ENCODE data around the gene CENPX. TPM values are rescaled to one million over a fixed set of nuclear protein-coding genes. Genes with fewer than 3 reads are reported as not detected.
A peak's percentile ranks its signal among the peaks of the same experiment; 100 is the strongest.

CENPX gene
- total RNA-seq, 1 experiment from 2014 or later, result 116 TPM

DNA sequence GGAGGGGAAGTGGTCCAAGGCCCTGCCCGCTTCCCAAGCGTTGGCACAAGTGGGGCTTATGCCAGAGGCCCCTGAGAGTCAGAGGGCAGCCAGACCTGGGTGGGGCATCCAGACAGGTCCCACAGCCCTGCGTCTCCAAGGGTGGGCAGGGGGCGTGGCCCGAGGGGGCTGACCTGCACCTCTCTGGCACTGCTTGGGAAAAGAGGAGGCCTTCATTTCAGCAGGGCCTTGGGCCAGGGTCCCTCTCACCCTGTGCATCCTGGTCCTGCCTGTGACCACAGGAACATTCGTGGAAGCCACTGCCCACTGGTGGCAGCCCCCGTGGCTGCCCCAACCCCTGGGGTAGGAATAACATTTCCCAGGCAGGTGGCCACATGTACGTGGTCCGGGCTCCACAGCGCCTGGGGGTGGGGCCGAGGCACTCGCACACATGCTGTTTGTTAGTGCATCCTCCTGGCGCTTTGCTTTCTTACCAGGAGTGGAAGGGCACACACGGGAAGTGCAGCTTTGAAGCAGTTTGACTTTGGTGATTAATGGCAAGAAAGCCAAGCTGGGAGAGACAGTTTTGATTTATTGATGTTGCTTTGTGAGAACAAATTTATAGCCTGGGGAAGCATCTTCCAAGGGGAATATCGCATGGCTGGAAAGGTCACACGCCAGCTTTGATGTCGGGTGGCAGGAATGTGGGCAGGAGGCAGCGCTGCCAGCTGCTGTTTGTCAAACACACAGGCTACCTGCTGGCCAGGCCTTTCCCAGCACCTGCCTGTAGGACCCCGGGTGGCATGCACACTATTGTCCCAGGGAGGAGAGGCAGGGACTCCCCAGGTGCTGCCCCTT, 4.3 kb downstream of the CENPX start:
- Histone ChIP-seq H3K36me3 (no peaks in the 10 kb centered on the region), H3K4me3 (no peak overlapping the region), H3K27ac (no peak overlapping the region), H3K4me1 (peaks cover 7% of the 10 kb centered on the region; the same call in 1 of the 2 replicates), H3K9me3 (replicated peaks) (no peaks in the 10 kb centered on the region), H3K27me3 (no peaks in the 10 kb centered on the region)
- no peak for DNase-seq

GRCh38 chr17:82017612-82018151, 5.0 kb downstream of the CENPX start:
- DNase-seq, result no peak
- Histone ChIP-seq H3K27ac (no peak overlapping the region), H3K36me3 (no peaks in the 10 kb centered on the region), H3K4me3 (no peak overlapping the region), H3K9me3 (replicated peaks) (no peaks in the 10 kb centered on the region), H3K4me1 (peaks cover 14% of the 10 kb centered on the region), H3K27me3 (no peaks in the 10 kb centered on the region)

- Histone ChIP-seq H3K4me1 (peaks cover 21% of the 10 kb centered on the region), H3K4me3 (no peak overlapping the region), H3K27me3 (no peaks in the 10 kb centered on the region), H3K27ac (no peak overlapping the region), H3K36me3 (no peaks in the 10 kb centered on the region), H3K9me3 (replicated peaks) (no peaks in the 10 kb centered on the region)
- DNase-seq, result no peak
Observed at GRCh38 chr17:82016875-82017459, 5.7 kb downstream of the CENPX start.

DNA sequence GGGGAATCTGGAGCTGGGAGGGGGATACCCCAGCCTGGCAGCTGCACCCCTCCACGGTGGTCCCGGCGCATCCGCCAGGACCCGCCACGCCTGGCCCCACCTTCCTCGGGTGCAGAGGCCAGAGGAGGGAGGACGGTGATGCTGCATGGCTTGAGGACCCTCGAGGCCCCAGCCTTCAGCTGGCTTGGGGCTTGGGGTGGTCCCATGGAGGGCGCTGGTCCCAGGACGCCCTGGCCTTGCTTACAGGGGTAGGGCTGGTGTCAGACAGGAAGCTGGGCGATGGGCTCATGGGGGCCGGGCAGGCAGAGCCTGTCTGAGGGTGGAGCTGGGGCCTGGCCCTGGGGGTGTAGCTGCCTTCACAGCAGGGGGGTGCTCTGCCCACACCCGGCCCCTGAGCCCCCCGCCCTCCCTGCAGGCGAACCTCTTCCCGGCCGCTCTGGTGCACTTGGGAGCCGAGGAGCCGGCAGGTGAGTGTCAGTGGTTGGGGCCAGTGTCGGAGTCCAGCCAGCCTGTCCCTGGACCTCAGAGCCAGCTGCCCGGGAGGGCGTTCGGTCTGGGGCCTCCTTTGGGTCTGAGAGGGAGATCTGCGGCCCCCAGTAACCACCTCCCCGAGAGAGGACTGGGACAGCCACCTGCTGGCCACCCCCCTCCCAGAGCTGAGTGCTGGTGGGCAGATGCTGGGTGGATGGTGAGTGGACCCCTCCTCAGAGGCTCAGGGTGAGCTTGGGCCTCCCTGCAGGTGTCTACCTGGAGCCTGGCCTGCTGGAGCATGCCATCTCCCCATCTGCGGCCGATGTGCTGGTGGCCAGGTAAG, 6.4 kb downstream of the CENPX start:
- Histone ChIP-seq H3K27ac (no peak overlapping the region), H3K9me3 (replicated peaks) (no peaks in the 10 kb centered on the region), H3K4me3 (no peak overlapping the region), H3K36me3 (no peaks in the 10 kb centered on the region), H3K27me3 (no peaks in the 10 kb centered on the region), H3K4me1 (peaks cover 15% of the 10 kb centered on the region)
- no peak for DNase-seq

GRCh38 chr17:82015311-82015971, 7.2 kb downstream of the CENPX start:
- H3K9me3 ChIP-seq (replicated peaks), result no peaks in the 10 kb centered on the region
- H3K27ac ChIP-seq, result no peak overlapping the region
- peaks cover 15% of the 10 kb centered on the region for H3K4me1 ChIP-seq
- H3K36me3 ChIP-seq, result no peaks in the 10 kb centered on the region
- no peak for DNase-seq
- no peaks in the 10 kb centered on the region for H3K27me3 ChIP-seq
- H3K4me3 ChIP-seq, result no peak overlapping the region

- Histone ChIP-seq H3K4me1 (peaks cover 15% of the 10 kb centered on the region), H3K4me3 (no peak overlapping the region), H3K36me3 (no peaks in the 10 kb centered on the region), H3K9me3 (replicated peaks) (no peaks in the 10 kb centered on the region), H3K27me3 (no peaks in the 10 kb centered on the region), H3K27ac (no peak overlapping the region)
- DNase-seq, result no peak
Observed at GRCh38 chr17:82014971-82015310, 7.7 kb downstream of the CENPX start.

GRCh38 chr17:82014432-82014831, 8.2 kb downstream of the CENPX start:
- no peak for DNase-seq
- no peak overlapping the region for H3K27ac ChIP-seq
- no peaks in the 10 kb centered on the region for H3K9me3 ChIP-seq (replicated peaks)
- H3K4me3 ChIP-seq, result no peak overlapping the region
- H3K36me3 ChIP-seq, result no peaks in the 10 kb centered on the region
- no peaks in the 10 kb centered on the region for H3K27me3 ChIP-seq
- peaks cover 15% of the 10 kb centered on the region for H3K4me1 ChIP-seq

DNA sequence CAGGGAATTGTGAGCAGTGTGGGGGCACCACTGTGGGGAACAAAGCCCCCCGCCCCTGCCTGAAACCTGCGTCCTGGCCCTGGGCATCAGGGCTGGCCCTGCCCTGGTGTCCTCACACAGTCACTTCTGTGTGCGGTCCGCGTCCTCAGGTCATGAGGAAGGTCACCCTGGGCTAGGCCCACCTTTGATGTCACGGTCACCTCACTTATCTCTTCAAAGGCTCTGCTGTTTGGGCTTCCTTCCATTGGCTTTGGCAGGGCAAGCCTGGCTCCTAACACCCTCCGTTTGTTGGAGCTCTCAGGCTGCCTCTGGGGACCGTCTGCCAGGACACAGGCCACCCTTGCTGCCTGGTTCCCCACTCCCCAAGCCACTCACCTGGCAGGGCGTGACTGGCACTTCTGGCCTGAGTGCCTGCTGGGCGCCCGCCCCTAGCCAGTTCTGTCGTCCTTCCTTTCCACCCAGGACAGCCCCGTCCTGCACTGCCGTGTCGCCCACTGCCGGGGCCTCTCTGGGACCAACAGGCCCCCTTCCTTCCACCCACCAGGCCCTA, 8.8 kb downstream of the CENPX start:
- DNase-seq, result no peak
- H3K4me1 ChIP-seq, result peaks cover 15% of the 10 kb centered on the region
- H3K9me3 ChIP-seq (replicated peaks), result no peaks in the 10 kb centered on the region
- H3K27ac ChIP-seq, result no peak overlapping the region
- no peak overlapping the region for H3K4me3 ChIP-seq
- no peaks in the 10 kb centered on the region for H3K36me3 ChIP-seq
- H3K27me3 ChIP-seq, result no peaks in the 10 kb centered on the region

DNA sequence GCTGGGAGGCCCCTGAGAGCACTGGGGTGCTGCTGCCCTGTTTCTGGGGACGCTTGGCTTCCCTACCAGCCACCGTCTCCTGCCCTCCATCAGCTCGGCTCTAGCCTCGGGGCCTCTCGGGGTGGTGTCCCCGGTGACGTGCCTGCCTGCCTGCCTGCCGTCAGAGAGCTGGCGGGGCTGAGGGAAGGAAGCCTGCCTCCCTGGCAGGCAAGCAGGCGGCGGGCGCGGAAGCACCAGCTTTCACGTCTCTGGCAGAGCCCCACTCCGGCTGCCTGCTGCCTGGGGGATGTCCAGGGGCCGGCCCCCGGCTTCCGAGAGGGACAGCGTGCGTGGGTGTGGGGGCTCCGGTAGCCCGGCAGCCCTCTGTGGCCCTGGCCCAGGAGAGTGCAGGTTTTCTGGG, 9.3 kb downstream of the CENPX start:
- peaks cover 15% of the 10 kb centered on the region for H3K4me1 ChIP-seq
- no peaks in the 10 kb centered on the region for H3K27me3 ChIP-seq
- no peaks in the 10 kb centered on the region for H3K9me3 ChIP-seq (replicated peaks)
- DNase-seq, result peak; percentile 45 to 53
- no peak overlapping the region; the same call in 1 of the 2 replicates for H3K27ac ChIP-seq
- H3K4me3 ChIP-seq, result no peak overlapping the region
- H3K36me3 ChIP-seq, result no peaks in the 10 kb centered on the region

- H3K4me3 ChIP-seq, result no peak overlapping the region
- H3K36me3 ChIP-seq, result no peaks in the 10 kb centered on the region
- DNase-seq, result peak; percentile 88 to 90
- H3K9me3 ChIP-seq (replicated peaks), result no peaks in the 10 kb centered on the region
- H3K4me1 ChIP-seq, result peaks cover 20% of the 10 kb centered on the region
- H3K27me3 ChIP-seq, result no peaks in the 10 kb centered on the region
- peak overlapping the region; percentile 19 for H3K27ac ChIP-seq
Observed at GRCh38 chr17:82012640-82013295, 9.9 kb downstream of the CENPX start.

GRCh38 chr17:82012261-82012639, 10.4 kb downstream of the CENPX start:
- no peaks in the 10 kb centered on the region for H3K36me3 ChIP-seq
- no peaks in the 10 kb centered on the region for H3K9me3 ChIP-seq (replicated peaks)
- H3K4me1 ChIP-seq, result peaks cover 25% of the 10 kb centered on the region
- H3K27ac ChIP-seq, result peak overlapping the region; percentile 19
- DNase-seq, result peak in 1 of 2 experiments; percentile 49
- no peaks in the 10 kb centered on the region for H3K27me3 ChIP-seq
- H3K4me3 ChIP-seq, result no peak overlapping the region

DNA sequence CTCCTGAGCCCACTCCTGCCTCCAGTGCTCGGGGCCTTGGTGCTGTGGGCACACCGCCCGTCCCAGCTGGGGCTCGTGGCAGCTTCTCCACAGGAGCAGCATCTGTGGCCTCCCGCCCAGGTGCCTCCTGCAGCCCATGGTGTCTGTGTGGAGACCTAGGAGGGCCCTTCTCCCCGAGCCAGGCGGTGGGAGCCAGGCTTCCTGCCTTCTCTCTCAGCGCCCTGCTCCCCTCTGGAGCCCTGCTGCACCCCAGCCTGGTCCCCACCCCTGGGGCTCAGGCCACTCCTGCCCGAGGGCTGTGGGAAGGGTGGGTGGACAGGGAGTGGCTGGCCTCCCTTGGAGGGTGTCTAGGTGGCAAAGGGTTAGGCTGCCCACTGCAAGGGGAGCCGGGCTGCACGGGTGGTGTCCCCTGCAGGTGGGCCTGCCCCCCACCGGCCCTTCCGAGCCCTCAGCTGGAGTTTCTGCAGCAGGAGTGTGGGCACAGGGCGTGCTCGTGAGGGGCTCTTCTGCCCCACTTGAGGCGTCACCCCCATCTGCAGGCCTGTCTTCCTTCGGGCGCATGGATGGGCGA, 11.0 kb downstream of the CENPX start:
- no peak overlapping the region for H3K4me3 ChIP-seq
- no peaks in the 10 kb centered on the region for H3K9me3 ChIP-seq (replicated peaks)
- DNase-seq, result no peak
- no peaks in the 10 kb centered on the region for H3K27me3 ChIP-seq
- H3K27ac ChIP-seq, result no peak overlapping the region
- H3K36me3 ChIP-seq, result no peaks in the 10 kb centered on the region
- H3K4me1 ChIP-seq, result peaks cover 29% of the 10 kb centered on the region

DNA sequence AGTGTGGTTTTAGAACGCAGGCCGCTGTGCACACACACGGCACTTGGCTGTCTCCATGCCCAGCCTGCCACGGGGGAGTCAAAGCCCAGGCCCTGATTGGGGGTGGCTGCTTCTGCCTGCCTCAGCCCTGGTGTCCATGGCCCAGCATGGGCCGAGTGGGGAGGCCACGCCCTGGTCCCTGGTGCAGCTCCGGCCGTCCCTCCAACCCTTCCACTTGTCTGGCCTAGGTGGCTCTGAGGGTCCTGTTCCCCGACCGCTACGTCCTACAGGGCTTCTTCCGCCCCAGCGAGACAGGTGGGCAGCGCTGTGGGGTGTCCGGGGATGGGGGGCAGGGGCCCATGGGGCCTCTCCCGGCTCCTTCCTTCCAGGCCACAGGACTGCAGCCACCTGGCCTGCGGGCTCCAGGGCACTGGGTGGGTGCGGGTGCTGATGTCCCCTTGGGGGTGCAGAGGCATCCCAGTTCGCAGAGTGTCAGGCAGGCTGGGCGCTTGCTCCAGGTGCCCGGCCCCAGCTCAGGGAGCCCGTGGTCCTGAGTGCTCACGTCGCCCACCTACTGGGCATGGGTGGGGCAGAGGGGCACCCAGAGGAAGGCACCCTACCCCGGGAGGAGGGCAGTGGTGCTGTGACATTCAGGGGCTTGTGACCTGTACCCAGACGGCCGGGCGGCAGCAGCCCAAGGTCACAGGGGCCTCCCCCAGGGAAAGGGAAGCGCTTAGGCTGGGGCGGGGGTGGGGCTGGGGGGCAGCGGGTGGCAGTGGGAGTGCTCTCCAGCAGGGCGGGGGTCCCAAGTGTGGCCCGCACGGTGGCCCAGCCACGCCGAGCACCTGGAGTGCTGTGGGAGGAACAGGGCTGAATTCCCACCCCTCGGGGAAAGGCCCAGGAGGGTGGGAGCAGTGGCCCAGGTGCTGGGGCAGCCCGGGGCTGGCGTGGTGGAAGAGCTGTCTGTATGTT, 11.8 kb downstream of the CENPX start:
- H3K4me1 ChIP-seq, result peaks cover 29% of the 10 kb centered on the region
- H3K27me3 ChIP-seq, result no peaks in the 10 kb centered on the region
- H3K9me3 ChIP-seq (replicated peaks), result no peaks in the 10 kb centered on the region
- H3K4me3 ChIP-seq, result no peak overlapping the region
- no peak for DNase-seq
- no peak overlapping the region for H3K27ac ChIP-seq
- no peaks in the 10 kb centered on the region for H3K36me3 ChIP-seq
